Stimulated activated CD8-positive, alpha-beta memory T cell treated with anti-CD3 and anti-CD28 coated beads, Interleukin-4, amount 100 ng/mL, for 1 hour (primary cell): ENCODE results near the gene LCNL1.
A peak's percentile ranks its signal among the peaks of the same experiment; 100 is the strongest.

ENCODE experiments used
- DNase-seq, 2 donors: peaks; one replicate each; pipeline ENCODE4 v3.0.0-alpha.2; 2020; ENCODE audit warnings: low read depth in 2 of 2, low spot score in 1 of 2

The LCNL1 gene

GRCh38 chr9:136982232-136983051 is at the start of gene LCNL1:
TSS of gene LCNL1 (plus strand) at chr9:136982993. CDS start at chr9:136983587, 594 bp downstream.
- DNase-seq, result no peak

DNA sequence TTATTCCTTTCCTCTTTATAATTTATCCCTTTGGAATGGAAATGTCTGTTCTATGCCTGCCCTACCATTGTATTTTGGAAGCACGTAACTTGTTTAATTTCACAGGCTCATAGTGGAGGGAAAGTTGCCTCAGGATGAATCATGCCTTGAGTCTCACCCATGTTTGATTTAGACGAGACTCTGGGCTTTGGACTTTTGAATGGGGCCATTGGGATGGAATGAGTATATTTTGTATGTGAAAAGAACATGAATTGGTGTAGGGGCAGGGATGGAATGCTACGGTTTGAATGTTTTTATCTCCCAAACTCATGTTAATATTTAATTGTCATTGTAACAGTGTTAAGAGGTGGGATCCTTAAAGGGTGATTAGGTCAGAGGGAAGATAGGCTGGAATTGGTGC is 48.5 kb upstream of the LCNL1 start:
- no peak for DNase-seq

DNA sequence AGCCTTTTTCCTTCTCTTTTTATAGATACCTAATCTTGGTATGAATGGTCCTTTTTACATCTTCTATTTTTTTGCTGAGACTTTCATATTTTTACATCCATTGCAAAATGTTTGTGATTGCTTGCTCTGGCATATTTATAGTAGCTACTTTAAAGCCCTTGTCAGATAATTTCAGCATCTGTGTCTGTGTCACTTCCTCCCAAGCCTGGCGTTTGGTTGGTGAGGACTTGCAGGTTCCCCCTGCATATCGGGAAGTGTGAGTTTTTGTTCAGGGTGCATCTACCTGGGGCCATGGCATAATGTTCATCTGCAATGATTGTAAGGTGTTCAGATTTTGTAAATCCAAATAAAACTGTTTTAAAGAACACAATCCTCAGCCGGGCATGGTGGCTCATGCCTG is 47.1 kb upstream of the LCNL1 start:
- no peak for DNase-seq

DNA sequence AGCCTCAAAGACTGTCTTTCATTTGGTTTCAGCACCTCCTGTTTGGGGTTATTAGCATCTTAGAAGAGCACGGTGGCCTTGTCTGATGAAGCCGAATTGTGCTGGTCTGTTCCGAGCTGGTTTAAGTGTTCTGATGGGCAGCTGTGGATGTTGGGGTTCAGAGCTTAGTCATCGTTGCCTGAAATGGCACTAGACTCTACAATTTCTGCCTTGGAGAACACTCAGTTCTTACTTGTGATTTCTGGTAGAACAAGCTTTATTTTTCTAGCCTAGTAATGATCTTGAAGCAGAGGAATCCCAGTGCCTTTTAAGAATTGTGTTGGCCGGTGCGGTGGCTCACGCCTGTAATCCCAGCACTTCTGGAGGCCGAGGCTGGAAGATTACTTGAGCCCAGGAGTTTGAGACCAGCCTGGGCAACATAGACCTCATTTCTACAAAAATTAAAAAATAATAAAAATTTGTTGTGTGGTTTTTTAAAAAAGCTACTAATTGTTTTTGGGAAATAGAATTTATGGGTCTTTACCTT is 46.1 kb upstream of the LCNL1 start:
- DNase-seq, result no peak

GRCh38 chr9:136937186-136938001 is 45.4 kb upstream of the LCNL1 start:
- no peak for DNase-seq

DNA sequence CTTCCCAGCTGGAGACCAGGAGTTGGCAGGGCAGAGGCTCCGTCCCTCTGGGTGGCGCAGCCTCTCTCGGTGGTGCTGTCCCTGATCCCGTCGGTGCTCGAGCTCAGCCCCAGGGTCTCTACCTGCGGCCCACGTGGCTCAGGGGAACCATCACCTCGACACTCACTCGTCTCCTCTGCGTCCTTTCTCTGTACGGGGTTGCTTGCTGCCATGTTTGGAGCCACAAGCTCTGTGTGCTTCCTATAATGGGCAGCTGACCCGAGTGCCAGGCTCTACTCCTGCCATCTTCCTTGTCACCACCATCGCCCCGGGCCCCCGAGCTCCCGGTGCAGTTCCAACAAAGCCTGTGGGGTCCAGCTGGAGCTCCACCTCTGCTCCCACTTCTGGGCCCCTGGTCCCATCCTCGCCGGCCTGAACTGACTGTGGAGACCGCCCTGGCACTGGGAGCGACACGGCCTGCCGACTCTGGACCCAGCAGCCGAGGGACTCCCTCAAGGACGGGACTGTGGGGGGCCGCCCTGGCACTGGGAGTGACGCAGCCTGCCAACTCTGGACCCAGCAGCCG is 43.3 kb upstream of the LCNL1 start:
- DNase-seq, result no peak

- DNase-seq, result no peak
Observed at GRCh38 chr9:136939996-136940525, 42.7 kb upstream of the LCNL1 start.

- DNase-seq, result no peak
Observed at GRCh38 chr9:136940526-136941230, 42.1 kb upstream of the LCNL1 start.

- DNase-seq, result no peak
Observed at GRCh38 chr9:136941231-136942111, 41.3 kb upstream of the LCNL1 start.

DNA sequence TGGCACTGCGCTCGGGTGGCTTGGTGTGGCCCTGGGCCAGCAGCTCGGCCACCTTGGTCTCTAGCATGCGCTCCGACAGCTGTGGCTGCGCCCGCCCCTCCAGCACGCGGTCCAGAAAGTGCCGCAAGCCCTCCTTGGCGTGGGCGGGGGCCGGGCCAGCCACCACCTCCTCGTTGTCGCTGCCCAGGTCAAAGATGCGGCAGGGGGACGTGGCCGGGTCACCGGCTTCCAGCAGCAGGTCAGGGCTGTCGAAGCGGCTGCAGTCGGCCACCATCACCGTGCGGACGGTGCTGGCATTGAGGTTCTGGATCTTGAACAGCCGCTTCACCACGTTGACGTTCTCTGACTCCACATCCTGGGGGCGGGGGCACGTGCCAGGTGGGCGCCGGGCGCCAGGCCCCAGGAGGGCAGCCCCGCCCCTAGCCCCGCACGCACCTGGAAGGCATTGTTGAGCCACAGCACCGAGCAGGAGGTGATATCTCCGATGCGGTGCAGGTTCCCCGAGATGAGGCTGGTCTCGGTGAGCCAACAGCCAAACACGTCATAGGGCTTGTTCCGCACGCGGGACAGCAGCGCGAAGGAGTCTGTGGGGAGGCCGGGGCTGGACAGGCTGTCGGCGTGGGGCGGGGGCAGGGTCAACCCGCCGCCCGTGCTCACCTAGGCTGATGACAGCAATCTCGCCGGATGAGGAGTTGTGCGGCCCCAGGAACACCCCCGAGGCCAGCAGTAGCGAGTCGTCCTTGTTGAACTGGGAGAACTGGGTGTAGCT is 40.5 kb upstream of the LCNL1 start:
- no peak for DNase-seq

GRCh38 chr9:136942881-136943230 is 39.9 kb upstream of the LCNL1 start:
- no peak for DNase-seq

- DNase-seq, result no peak
Observed at GRCh38 chr9:136943291-136944211, 39.2 kb upstream of the LCNL1 start.

- no peak for DNase-seq
Observed at GRCh38 chr9:136944212-136944518, 38.6 kb upstream of the LCNL1 start.

DNA sequence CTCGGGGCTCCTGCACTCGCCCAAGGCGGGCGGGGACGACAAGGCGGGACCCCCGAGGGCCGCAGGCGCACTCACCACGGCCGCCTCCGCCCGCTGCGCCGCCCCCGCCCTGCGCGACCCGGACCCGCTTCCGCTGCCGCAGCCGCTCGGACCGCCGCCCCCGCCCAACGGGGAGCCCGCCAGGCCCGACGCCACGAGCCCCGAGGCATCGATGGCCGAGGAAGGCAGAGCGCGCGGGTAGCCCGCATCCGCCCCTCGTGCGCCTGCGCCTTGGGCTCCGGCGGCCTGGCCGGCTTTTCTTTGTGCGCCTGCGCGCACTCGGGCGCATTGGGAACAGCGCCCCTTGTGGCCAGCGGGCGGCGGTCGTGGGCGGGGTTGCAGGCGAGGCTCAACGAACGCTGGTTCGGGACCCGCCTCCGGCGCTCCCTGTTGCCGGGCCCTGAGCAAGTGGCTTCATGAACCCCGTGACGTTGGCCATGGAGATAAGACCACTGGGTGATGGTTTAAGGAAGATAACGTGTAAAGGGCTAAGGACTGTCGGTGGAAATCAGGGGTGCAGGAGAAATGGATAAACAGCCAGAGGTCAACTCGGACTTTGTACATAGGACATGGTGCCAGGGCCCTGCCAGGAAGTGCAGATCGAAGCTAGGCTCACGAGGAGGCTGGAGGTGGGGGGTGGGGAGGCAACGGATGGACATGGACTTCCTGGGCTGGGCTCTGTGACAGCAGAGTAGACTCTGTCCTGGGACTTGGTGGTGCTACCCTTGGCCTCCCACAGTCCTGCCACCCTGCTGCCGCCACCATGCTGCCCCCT is 38.1 kb upstream of the LCNL1 start, which contains the start of the genes C8G and FBXW5:
TSS of gene C8G (plus strand) at position 725 of the 814 bp plus-strand sequence. CDS start at position 803, 78 bp downstream.
TSS of gene FBXW5 (minus strand) at position 220 of the 814 bp plus-strand sequence. CDS start 655 bp downstream, outside the sequence.
- DNase-seq, result peak; percentile 75 to 88

- DNase-seq, result no peak
Observed at GRCh38 chr9:136945333-136946227, 37.2 kb upstream of the LCNL1 start.
